ENCODE measurements around the gene HTR3D. TPM values are rescaled to one million over a fixed set of nuclear protein-coding genes. Genes with fewer than 3 reads are reported as not detected.

HTR3D gene
- polyA plus RNA-seq, 1 donor (not counting 4 experiments of a cell fraction or from before 2014, with no cell fraction given), result not detected

- H3K27ac ChIP-seq (ENCODE audit: control insufficient read depth, insufficient read depth, low read length), result no peak overlapping the region
- H3K9me3 ChIP-seq (ENCODE audit: control insufficient read depth, low read depth, low read length), result peaks cover 2% of the 10 kb centered on the region
- H3K9me1 ChIP-seq (ENCODE audit: control insufficient read depth, extremely low read depth, insufficient read depth, low read length), result no peaks in the 10 kb centered on the region
- DNase-seq (ENCODE audit: low read depth, low spot score), result no peak
- no peaks in the 10 kb centered on the region for H3K27me3 ChIP-seq (ENCODE audit: control insufficient read depth, extremely low read depth, insufficient read depth, low read length)
- TF ChIP-seq EZH2 (IDR thresholded peaks at IDR 0.05; ENCODE audit: low read length) (no peak), CTCF (optimal IDR thresholded peaks at IDR 0.05 in 1 of 3, IDR thresholded peaks at IDR 0.05 in 1 of 3, conservative IDR thresholded peaks at IDR 0.05 in 1 of 3; ENCODE audit: extremely low read depth in 1 of 3, insufficient read depth in 2 of 3, low read length in 3 of 3) (no peak)
- H3K4me3 ChIP-seq (ENCODE audit: control insufficient read depth in 2 of 3, extremely low read depth in 1 of 3, insufficient read depth in 2 of 3, low read depth in 1 of 3, low read length in 3 of 3), result no peak overlapping the region
- H3K4me2 ChIP-seq (ENCODE audit: control insufficient read depth, extremely low read depth, insufficient read depth, low read depth, low read length), result no peak overlapping the region
- H3K9ac ChIP-seq (ENCODE audit: control insufficient read depth, extremely low read depth, insufficient read depth, low read length), result no peak overlapping the region
- H2AFZ ChIP-seq (ENCODE audit: control insufficient read depth, low read length), result no peak overlapping the region
- no peaks in the 10 kb centered on the region for H3K79me2 ChIP-seq (ENCODE audit: control insufficient read depth, insufficient read depth, low read length)
- no peak for FAIRE-seq
- no peaks in the 10 kb centered on the region for H4K20me1 ChIP-seq (ENCODE audit: control insufficient read depth, extremely low read depth, insufficient read depth, low read length)
- dilution Hi-C loops (cut with MboI; ENCODE audit: extremely low pct_ligation_motif_present, low sequenced_read_pairs), result no loop called here
- H3K4me1 ChIP-seq (ENCODE audit: control insufficient read depth, extremely low read depth, insufficient read depth, low read length), result peaks cover 9% of the 10 kb centered on the region
- no peaks in the 10 kb centered on the region for H3K36me3 ChIP-seq (ENCODE audit: control insufficient read depth in 2 of 2, extremely low read depth in 1 of 2, insufficient read depth in 2 of 2, low read length in 2 of 2)
Observed at GRCh38 chr3:184081116-184081830, 49.7 kb downstream of the HTR3D start.

GRCh38 chr3:184082034-184082433 lies 50.5 kb downstream of the HTR3D start:
- Histone ChIP-seq H3K27me3 (ENCODE audit: control insufficient read depth, extremely low read depth, insufficient read depth, low read length) (no peaks in the 10 kb centered on the region), H3K36me3 (ENCODE audit: control insufficient read depth in 2 of 2, extremely low read depth in 1 of 2, insufficient read depth in 2 of 2, low read length in 2 of 2) (no peaks in the 10 kb centered on the region), H4K20me1 (ENCODE audit: control insufficient read depth, extremely low read depth, insufficient read depth, low read length) (no peaks in the 10 kb centered on the region), H3K4me3 (ENCODE audit: control insufficient read depth in 2 of 3, extremely low read depth in 1 of 3, insufficient read depth in 2 of 3, low read depth in 1 of 3, low read length in 3 of 3) (no peak overlapping the region), H3K27ac (ENCODE audit: control insufficient read depth, insufficient read depth, low read length) (no peak overlapping the region), H3K9me3 (ENCODE audit: control insufficient read depth, low read depth, low read length) (peaks cover 2% of the 10 kb centered on the region), H3K4me2 (ENCODE audit: control insufficient read depth, extremely low read depth, insufficient read depth, low read depth, low read length) (no peak overlapping the region), H3K4me1 (ENCODE audit: control insufficient read depth, extremely low read depth, insufficient read depth, low read length) (peaks cover 9% of the 10 kb centered on the region), H2AFZ (ENCODE audit: control insufficient read depth, low read length) (no peak overlapping the region), H3K9me1 (ENCODE audit: control insufficient read depth, extremely low read depth, insufficient read depth, low read length) (no peaks in the 10 kb centered on the region), H3K79me2 (ENCODE audit: control insufficient read depth, insufficient read depth, low read length) (no peaks in the 10 kb centered on the region), H3K9ac (ENCODE audit: control insufficient read depth, extremely low read depth, insufficient read depth, low read length) (no peak overlapping the region)
- TF ChIP-seq EZH2 (IDR thresholded peaks at IDR 0.05; ENCODE audit: low read length) (no peak), CTCF (optimal IDR thresholded peaks at IDR 0.05 in 1 of 3, IDR thresholded peaks at IDR 0.05 in 1 of 3, conservative IDR thresholded peaks at IDR 0.05 in 1 of 3; ENCODE audit: extremely low read depth in 1 of 3, insufficient read depth in 2 of 3, low read length in 3 of 3) (no peak)
- DNase-seq (ENCODE audit: low read depth, low spot score) (no peak), FAIRE-seq (no peak)
- dilution Hi-C loops (cut with MboI; ENCODE audit: extremely low pct_ligation_motif_present, low sequenced_read_pairs), result no loop called here

All from keratinocyte (primary cell).